ENCODE results near the gene JAKMIP2. TPM values are rescaled to one million over a fixed set of nuclear protein-coding genes. Genes with fewer than 3 reads are reported as not detected.

Gene JAKMIP2
- total and polyA plus RNA-seq, 2 donors (not counting 3 experiments of a cell fraction or from before 2014, with no cell fraction given) = not detected

- no peaks in the 10 kb centered on the region for H3K79me2 ChIP-seq (ENCODE audit: control insufficient read depth, insufficient read depth, low read length)
- DNase-seq (ENCODE audit: low read depth, low spot score) (no peak), FAIRE-seq (no peak)
- H3K36me3 ChIP-seq (ENCODE audit: control insufficient read depth in 2 of 2, extremely low read depth in 1 of 2, insufficient read depth in 2 of 2, low read length in 2 of 2) = no peaks in the 10 kb centered on the region
- no peaks in the 10 kb centered on the region for H3K9me1 ChIP-seq (replicated peaks; ENCODE audit: control insufficient read depth, extremely low read depth, insufficient read depth, low read length)
- no peak overlapping the region for H3K4me2 ChIP-seq (ENCODE audit: insufficient read depth, low read length)
- BruUV-seq (replicated peaks) = no TSS peak
- no peak overlapping the region for H3K4me3 ChIP-seq (replicated peaks in 1 of 3; ENCODE audit: insufficient read depth in 1 of 3, low read depth in 1 of 3, low read length in 3 of 3)
- no peak overlapping the region for H3K9ac ChIP-seq (replicated peaks; ENCODE audit: extremely low read depth, insufficient read depth, low read length)
- no peak overlapping the region for H3K27ac ChIP-seq (ENCODE audit: insufficient read depth, low read depth, low read length)
- ChIA-PET CTCF (interaction anchor here (0.9 to 5.5 kb wide), 15 partner anchors 10 to 477 kb away, joined by 3 to 144 read pairs (median 14); partner anchors contain the start of gene DPYSL3), POLR2A (no interaction called here)
- H3K27me3 ChIP-seq (ENCODE audit: control insufficient read depth in 2 of 2, insufficient read depth in 2 of 2, low read length in 2 of 2) = no peaks in the 10 kb centered on the region
- no peak for TF ChIP-seq GATA2 (IDR thresholded peaks at IDR 0.05; ENCODE audit: insufficient read depth, insufficient read length, low read depth, low read length)
- no peak for TF ChIP-seq POLR2A (IDR thresholded peaks at IDR 0.05; ENCODE audit: low read depth, low read length)
- TF ChIP-seq JUN (IDR thresholded peaks at IDR 0.05; ENCODE audit: borderline replicate concordance, insufficient read depth, insufficient read length, low read depth) = no peak
- TF ChIP-seq CTCF (IDR thresholded peaks at IDR 0.05; ENCODE audit: extremely low read depth in 1 of 2, insufficient read depth in 1 of 2, low read depth in 1 of 2, low read length in 2 of 2) = no peak
- TF ChIP-seq POLR2AphosphoS5 (IDR thresholded peaks at IDR 0.05; ENCODE audit: insufficient read depth, low read depth, low read length) = no peak
- no peak for TF ChIP-seq MYC (IDR thresholded peaks at IDR 0.05; ENCODE audit: low read depth, low read length)
- no peak for TF ChIP-seq MAX (IDR thresholded peaks at IDR 0.05; ENCODE audit: insufficient read depth, insufficient read length)
- TF ChIP-seq FOS (IDR thresholded peaks at IDR 0.05; ENCODE audit: borderline replicate concordance, insufficient read depth, low read length) = no peak
- no peak for TF ChIP-seq EZH2 (IDR thresholded peaks at IDR 0.05; ENCODE audit: borderline replicate concordance, low read depth, low read length, severe bottlenecking)
- no peaks in the 10 kb centered on the region for H3K4me1 ChIP-seq (ENCODE audit: control insufficient read depth, extremely low read depth, insufficient read depth, low read length)
- dilution Hi-C loops (cut with MboI; ENCODE audit: extremely low pct_ligation_motif_present, low sequenced_read_pairs) = no loop called here
- no peaks in the 10 kb centered on the region for H4K20me1 ChIP-seq (replicated peaks; ENCODE audit: control insufficient read depth, extremely low read depth, insufficient read depth, low read length)
- intact Hi-C loops (cut with micrococcal nuclease) = loop anchor here (10.0 kb wide), 2 partner anchors 611 to 1031 kb away; no protein-coding TSS in a partner anchor
- no peaks in the 10 kb centered on the region for H3K9me3 ChIP-seq (replicated peaks; ENCODE audit: control insufficient read depth, insufficient read depth, low read length)
- no peak overlapping the region for H2AFZ ChIP-seq (ENCODE audit: low read depth, low read length)
Measured at GRCh38 chr5:147575598-147575997, 206.9 kb downstream of the JAKMIP2 start.
